CD4-positive, alpha-beta T cell treated with Interleukin-15 for 1 hour (primary cell): ENCODE data around the gene WRAP73.

Experiments
- DNase-seq: peaks from one replicate; pipeline ENCODE4 v3.0.0-alpha.2; 2020

WRAP73 gene

DNA sequence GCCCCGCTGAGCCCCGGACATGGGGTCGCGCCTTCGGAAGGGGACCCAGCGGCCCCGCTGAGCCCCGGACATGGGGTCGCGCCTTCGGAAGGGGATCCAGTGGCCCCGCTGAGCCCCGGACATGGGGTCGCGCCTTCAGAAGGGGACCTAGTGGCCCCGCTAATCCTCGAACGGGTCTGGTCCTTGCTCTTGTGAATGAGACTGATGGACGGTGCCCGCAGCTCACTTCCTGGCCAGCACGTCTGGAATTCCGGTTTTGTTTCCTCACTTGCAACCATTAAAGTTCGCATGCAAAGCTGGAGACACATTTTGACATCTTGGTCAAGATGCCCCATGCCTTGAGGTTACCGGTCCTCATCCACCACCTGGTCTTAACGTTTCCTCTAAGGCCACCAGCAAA lies 5.6 kb downstream of the WRAP73 start:
- DNase-seq: no peak

- no peak for DNase-seq
These were observed 6.8 kb downstream of the WRAP73 start for GRCh38 chr1:3642919-3643675.

DNA sequence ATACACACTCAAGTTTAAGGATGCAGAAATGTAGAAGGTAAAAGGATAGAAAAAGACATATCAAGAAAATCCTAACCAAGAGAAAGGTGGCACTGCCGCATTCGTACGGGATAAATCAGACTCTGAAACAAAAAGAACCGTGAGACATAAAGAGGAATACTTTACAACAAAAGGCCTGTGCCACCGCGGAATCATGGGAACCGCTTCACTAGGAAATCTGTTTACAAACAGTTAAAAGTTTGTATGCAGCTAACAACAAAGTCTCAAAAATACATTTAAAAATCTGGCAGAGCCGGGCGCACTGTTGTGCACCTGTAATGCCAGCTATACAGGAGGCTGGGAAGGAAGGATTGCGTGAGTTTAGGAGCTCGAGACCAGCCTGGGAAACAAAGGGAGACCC lies 8.1 kb downstream of the WRAP73 start:
- DNase-seq: no peak

DNA sequence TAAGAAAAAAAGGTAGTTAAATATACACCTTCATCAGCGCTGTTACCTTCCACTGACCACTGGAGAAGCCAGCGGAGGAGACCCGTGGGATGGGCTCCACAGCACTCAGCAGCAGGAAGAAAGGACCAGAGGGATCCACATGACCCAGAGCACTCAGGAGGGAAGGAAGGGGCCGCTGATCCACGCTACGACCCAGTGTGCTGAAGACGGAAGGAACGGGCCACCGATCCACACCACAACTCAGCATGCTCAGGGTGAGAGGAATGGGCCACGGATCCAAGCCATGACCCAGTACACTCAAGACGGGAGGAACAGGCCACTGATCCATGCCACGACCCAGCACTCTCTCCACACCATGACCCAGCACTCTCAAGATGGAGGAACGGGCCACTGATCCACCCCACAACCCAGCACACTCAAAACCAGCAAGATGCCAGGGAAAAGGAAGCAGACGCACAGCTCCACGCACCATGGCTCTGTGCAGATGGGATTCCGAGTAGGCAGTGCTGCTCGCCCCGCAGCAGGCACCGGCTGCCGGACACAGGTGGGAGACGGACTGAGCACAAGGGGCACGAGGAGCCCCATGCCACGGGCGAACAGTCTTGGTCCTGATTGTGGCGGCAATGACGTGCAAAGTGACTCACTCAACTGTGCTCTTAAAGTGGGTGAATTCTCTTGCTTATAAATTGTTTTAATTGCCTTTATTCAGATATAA lies 8.7 kb downstream of the WRAP73 start:
- DNase-seq: no peak

GRCh38 chr1:3640121-3640837 lies 9.6 kb downstream of the WRAP73 start:
- no peak for DNase-seq

DNA sequence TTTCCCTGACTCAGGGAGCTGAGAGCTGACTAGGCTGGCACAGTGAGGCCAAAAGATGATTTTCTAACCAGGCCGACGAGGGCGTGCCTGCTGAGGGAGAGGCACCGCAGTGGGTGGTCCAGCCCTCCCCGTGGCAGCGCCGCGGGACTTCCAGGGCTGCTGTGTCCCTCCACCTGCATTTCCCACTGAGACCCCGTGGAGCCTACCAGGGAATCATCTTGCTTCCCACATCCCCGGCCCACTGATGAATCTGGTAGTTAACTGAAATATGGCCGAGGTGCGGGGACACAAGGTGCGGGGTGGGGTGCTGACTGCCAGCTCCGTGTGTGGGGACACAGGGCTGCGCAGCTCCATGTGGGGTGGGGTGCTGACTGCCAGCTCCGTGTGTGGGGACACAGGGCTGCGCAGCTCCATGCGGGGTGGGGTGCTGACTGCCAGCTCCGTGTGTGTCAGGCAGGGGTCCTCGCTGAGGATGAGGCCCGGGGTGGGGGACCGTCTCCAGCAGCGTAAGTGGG lies 10.4 kb downstream of the WRAP73 start:
- DNase-seq: no peak

- no peak for DNase-seq
These were observed 11.2 kb downstream of the WRAP73 start for GRCh38 chr1:3638676-3639075.

DNA sequence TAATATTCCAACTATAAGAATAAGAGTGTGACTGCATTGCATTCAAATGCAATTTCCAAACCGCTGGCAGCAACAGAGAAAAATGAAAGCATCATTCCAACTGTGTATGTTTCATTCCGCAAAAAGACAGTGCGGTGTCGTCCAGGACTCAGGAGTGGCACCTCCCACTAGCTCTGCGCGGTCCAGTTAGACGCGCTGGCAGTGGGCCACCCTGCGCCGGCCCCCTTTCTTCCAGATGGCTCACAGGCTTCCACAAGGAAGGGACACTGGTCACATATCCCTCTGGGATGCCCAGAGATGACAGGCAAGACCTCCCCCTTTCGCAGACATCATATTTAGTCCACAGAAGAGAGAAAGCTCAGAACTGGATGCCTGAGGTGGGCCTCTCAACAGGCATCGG lies 11.9 kb downstream of the WRAP73 start:
- no peak for DNase-seq

- no peak for DNase-seq
These were observed 13.4 kb downstream of the WRAP73 start for GRCh38 chr1:3636531-3636930.

DNA sequence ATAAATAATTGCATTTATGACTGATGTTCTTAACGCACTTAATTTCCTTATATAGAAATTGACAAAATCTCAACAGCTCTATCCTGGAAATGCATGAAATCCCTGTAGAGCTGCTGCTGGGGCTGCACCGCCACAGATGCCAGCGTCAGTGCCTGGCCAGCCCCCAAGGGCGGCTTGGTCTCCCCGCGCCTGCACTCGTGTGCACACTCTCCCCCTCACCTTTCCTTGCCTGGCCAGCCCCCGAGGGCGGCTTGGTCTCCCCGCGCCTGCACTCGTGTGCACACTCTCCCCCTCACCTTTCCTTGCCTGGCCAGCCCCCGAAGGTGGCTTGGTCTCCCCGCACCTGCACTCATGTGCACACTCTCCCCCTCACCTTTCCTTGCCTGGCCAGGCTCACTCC lies 13.8 kb downstream of the WRAP73 start:
- DNase-seq: no peak

DNA sequence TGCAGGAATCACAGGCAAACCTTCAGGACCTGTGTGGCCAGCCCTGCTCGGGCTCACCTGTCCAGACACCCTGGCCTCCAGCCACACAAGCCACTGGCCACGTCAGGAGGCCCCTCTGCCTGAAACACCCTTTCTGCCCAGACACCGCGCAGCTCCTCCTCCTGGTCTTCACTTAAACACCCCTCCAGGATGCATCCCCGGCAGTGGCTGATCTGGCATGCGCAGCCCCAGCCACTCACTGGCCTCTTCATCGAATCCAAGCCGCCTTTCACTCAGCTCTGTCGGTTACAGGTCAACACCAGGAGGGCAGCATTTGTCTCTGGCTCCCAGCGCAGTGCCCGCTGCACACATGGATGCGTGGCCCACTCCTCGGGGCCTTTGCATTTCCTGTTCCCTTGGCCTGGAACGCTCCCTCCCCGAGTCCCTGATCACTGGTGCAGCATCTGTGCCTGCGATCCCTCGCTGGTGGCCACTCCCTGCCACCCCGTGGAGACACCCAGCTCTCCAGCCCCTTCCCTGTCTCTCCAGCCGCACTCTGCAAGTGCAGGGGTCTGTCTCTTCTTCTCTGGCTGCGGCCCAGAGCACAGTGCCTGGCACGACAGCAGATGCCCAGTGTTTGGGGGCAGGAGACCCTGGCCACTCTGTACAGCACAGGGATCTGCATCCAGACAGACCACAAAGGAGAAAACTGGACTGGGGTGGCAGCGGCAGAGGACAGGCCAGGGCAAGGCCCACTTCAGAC lies 15.7 kb downstream of the WRAP73 start:
- DNase-seq: no peak

GRCh38 chr1:3633344-3634058 lies 16.4 kb downstream of the WRAP73 start:
- DNase-seq: no peak

- no peak for DNase-seq
These were observed 17.1 kb downstream of the WRAP73 start for GRCh38 chr1:3632716-3633343.

- DNase-seq: no peak
These were observed 17.6 kb downstream of the WRAP73 start for GRCh38 chr1:3632298-3632697.

DNA sequence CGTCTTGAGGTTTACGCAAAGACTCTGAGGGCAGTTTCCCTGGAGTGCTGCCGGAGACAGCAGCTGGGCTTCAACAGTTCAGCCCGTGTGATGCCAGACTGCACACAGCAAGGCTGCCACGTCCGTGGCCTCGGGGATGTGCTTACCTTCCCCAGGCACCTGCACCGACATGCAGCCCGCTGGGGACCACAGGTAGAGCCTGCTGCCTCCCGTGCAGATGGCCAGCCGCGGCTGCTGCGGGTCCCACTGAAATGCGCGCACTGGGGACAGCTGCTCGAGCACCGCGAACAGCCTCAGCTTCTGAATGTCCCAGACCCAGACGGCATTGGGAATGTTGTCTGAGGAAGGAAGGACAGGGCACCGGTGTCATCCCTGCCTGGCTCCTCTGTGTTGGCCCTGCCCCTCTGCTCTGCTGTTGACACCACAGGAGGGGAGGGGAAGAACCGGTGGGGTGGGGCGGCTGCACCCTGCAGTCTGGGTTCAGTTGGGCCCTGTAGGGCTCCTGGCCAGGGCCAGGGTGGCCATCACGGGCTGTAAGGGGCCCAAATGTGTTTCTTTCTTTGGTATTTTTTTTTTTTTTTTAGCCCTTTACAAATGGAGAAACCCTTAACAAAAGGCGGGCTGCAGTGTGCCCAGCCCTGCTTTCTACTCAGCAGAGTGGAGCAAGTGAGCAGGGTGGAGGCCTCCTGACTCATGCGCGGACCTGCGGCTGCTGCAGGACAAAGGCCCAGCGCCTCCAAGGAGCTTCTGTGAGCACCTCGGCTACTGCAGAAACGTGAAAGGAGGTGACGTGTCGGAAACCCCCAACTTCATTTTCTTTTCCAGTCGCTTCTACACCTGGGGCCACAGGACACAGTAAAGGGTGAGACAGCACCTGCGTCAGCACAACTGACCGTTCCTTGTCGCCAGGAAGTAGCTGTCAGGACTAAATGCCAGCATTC lies 18.3 kb downstream of the WRAP73 start:
- DNase-seq: no peak

DNA sequence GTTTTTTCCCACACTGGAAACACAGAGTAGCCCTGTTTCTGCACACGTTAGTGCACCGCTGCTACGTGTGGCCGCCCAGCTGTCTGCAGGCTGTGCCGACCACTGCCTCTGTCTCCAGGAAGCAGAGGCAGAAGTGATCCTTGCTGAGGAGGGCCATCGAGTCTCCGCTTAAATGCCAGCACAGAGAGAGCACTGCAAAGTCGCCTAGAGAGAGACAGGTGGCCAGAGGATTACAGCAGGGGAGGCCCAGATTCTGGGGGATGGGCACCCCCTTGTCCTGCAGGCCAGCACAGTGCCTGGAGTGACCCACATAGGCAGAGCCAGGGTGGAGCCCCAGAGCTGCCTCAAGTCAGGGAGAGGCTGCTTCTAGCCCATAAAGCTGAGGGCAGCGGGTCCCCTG lies 19.0 kb downstream of the WRAP73 start:
- DNase-seq: no peak

- DNase-seq: no peak
These were observed 19.7 kb downstream of the WRAP73 start for GRCh38 chr1:3630161-3630611.

- no peak for DNase-seq
These were observed 20.2 kb downstream of the WRAP73 start for GRCh38 chr1:3629561-3630160.

DNA sequence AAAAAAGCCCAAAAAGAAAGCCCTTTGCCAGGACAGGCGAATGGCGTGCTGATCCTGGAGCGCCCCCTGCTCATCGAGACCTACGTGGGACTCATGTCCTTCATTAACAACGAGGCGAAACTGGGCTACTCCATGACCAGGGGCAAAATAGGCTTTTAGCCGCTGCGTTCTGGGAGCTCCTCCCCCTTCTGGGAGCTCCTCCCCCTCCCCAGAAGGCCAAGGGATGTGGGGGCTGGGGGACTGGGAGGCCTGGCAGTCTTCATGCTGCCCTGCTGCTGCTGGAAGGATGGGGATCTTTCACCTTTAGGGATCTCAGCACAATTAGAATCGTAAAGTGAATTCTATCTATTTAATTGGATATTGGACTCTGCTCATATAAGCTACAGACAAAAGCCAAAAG lies 21.5 kb downstream of the WRAP73 start:
- no peak for DNase-seq
